Activated T-cell treated with anti-CD3 and anti-CD28 coated beads, Interleukin-2, amount 50 U/mL, for 24 hours (primary cell): ENCODE results near the gene IMPDH1.

Experiments
- DNase-seq: peaks from one replicate; pipeline ENCODE4 v3.0.0-alpha.2; 2020
- H3K27ac Mint-ChIP-seq: 2 replicates; pipeline ENCODE4 v1.8.0; 2020; ENCODE audit warnings: mild to moderate bottlenecking, mixed read lengths
- H3K27me3 Mint-ChIP-seq: 2 replicates; pipeline ENCODE4 v1.8.0; 2020; ENCODE audit warnings: mixed read lengths
- H3K36me3 Mint-ChIP-seq: 2 replicates; pipeline ENCODE4 v1.8.0; 2020; ENCODE audit warnings: low read depth, mixed read lengths
- H3K4me1 Mint-ChIP-seq: 2 replicates; pipeline ENCODE4 v1.8.0; 2020; ENCODE audit warnings: low read depth, mixed read lengths
- H3K4me3 Mint-ChIP-seq: 2 replicates; pipeline ENCODE4 v1.8.0; 2020; ENCODE audit warnings: mild to moderate bottlenecking, moderate library complexity, mixed read lengths
- H3K9me3 Mint-ChIP-seq: 2 replicates; pipeline ENCODE4 v1.8.0; 2020; ENCODE audit warnings: mixed read lengths

IMPDH1 gene

DNA sequence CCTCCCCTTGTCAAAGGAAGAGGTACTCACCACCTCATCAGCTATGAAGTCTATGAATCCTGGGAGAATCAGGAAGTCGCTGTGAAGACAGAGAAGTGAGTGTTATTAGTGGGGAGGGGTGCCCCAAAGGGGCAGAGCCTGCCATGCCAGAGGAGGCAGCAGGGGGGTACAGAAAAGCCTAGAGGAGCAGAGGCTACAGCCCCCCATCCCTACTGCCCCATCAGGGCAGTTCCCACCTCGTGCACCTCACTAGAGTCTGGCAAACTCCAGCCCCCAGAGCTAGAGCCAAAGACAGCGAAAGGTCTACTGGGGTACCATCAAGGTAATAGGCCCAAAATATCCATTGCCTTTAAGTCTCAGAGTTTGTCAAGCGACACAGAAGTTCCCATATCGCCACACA, 6.1 kb downstream of the IMPDH1 start:
- Mint-ChIP-seq H3K27me3 (no peaks in the 10 kb centered on the region), H3K4me1 (peaks cover 38% of the 10 kb centered on the region), H3K27ac (peak overlapping the region; percentile 14), H3K36me3 (peaks cover 58% of the 10 kb centered on the region), H3K4me3 (peak overlapping the region; percentile 88), H3K9me3 (no peaks in the 10 kb centered on the region)
- DNase-seq, result no peak

DNA sequence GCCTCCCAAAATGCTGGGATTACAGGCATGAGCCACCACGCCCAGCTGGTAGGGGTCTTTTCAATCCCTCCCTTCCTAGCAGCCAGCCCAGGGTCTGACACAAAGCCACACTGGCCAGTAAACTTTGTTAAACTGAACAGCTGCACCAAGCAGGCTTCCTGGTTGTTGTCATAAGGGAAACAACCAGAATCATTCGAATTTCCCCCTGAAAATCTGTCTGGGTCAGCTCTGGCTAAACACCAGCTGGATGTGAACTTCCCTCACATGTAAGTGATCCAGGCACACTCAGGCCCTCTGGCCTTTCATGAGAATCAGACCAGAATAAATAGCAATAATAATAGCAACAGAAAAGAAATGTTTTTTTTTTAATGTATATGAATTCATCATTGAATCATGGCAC, 7.4 kb downstream of the IMPDH1 start:
- H3K36me3 Mint-ChIP-seq, result peaks cover 72% of the 10 kb centered on the region
- H3K27ac Mint-ChIP-seq, result peak overlapping the region; percentile 83
- no peak overlapping the region for H3K4me3 Mint-ChIP-seq
- no peaks in the 10 kb centered on the region for H3K9me3 Mint-ChIP-seq
- no peak for DNase-seq
- H3K4me1 Mint-ChIP-seq, result peaks cover 30% of the 10 kb centered on the region
- H3K27me3 Mint-ChIP-seq, result no peaks in the 10 kb centered on the region

DNA sequence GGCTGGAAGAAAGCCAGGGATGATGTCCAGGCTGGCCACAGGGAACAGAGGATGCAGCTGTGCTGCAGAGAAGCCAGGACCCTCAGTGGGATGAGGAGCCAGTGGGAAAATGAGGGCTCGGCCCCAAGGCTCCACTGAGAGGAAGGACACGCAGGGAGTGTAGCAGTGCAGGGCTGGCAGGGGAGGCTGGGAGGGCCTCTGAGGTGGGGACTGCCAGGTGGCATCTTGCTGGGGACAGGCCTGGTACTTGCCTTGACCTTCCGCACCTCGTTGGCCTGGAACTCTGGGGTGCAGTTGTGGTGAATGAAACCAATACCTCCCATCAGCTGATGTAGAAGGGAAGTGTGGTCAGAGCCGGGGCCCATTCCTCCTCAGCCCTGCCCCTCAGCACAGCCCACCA, 9.2 kb downstream of the IMPDH1 start:
- Mint-ChIP-seq H3K4me1 (peaks cover 25% of the 10 kb centered on the region), H3K9me3 (no peaks in the 10 kb centered on the region), H3K27me3 (no peaks in the 10 kb centered on the region), H3K36me3 (peaks cover 89% of the 10 kb centered on the region), H3K4me3 (no peak overlapping the region), H3K27ac (peak overlapping the region; percentile 18)
- DNase-seq, result no peak

DNA sequence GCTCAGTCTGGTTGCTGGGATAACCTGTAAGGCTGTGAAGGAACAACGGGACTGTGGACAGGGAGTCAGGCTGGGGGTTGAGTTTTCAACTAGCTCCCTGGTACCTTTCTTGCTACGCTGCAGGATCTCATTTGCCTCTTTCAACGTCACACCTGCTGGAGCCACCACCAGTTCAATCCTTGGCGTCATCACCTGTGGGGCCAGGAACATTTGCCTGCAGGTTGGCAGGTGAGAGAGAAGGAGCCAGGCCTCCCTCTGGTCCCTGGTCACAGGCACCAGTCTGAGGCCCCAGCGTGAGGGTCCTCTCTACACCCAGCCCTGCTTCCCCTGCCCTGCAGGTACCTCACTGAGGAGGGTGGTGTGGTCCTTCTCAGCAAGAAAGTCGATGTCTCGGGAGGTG, 9.8 kb downstream of the IMPDH1 start:
- DNase-seq, result no peak
- H3K9me3 Mint-ChIP-seq, result no peaks in the 10 kb centered on the region
- no peak overlapping the region for H3K4me3 Mint-ChIP-seq
- no peaks in the 10 kb centered on the region for H3K27me3 Mint-ChIP-seq
- H3K36me3 Mint-ChIP-seq, result peaks cover 94% of the 10 kb centered on the region
- no peak overlapping the region for H3K27ac Mint-ChIP-seq
- H3K4me1 Mint-ChIP-seq, result peaks cover 25% of the 10 kb centered on the region

DNA sequence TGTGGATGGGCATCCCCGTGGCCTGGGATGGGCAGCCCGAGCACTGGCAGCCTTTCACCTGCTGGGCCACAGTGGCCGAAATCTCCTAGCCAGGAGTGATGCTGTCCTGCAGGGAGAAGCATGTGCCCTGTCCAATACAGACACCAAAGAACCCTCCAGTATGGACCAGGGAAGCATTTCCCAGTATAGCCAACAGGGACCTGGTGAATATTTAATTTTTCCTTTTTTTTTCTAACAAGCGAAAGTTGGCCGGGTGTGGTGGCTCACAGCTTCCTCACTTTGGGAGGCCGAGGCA, 11.0 kb downstream of the IMPDH1 start:
- no peaks in the 10 kb centered on the region for H3K27me3 Mint-ChIP-seq
- DNase-seq, result no peak
- H3K4me3 Mint-ChIP-seq, result no peak overlapping the region
- peaks cover 98% of the 10 kb centered on the region for H3K36me3 Mint-ChIP-seq
- H3K27ac Mint-ChIP-seq, result no peak overlapping the region
- H3K9me3 Mint-ChIP-seq, result no peaks in the 10 kb centered on the region
- H3K4me1 Mint-ChIP-seq, result peaks cover 13% of the 10 kb centered on the region

DNA sequence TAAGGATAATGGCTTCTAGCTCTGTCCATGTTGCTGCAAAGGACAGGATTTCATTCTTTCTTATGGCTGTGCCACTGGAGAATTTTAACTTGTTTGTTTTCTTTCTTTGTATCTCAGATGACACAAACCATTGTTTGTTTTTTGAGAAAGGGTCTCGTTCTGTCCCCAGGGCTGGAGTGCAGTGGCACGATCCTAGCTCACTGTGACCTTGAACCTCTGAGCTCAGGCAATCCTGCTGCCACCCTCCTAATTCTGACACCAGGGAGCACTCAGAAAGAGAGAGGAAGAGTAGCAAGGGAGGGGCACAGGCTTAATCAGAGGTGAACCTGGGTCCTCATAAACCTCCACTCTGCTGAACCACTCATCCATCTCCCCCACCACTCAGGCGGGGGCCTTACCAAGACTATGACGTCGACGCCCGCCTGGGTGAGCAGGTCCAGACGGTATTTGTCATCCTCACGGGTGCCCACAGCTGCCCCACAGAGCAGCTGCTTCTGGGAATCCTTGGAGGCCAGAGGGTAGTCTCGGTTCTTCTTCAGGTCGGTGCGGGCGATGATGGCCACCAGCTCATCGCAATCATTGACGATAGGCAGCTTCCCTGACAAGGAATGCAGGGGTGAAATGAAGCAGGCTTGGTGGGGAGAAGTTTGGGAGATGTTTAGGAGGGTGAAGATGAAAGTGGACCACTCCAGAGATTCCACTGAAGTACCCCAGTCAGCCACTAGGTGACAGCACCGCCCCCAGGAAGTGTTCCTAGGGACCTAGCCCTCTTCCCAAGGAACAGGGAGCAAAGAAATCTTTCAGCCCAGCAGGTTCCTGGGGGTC, 11.6 kb downstream of the IMPDH1 start:
- no peak overlapping the region for H3K4me3 Mint-ChIP-seq
- no peaks in the 10 kb centered on the region for H3K27me3 Mint-ChIP-seq
- no peaks in the 10 kb centered on the region for H3K9me3 Mint-ChIP-seq
- H3K36me3 Mint-ChIP-seq, result peaks cover 94% of the 10 kb centered on the region
- peaks cover 9% of the 10 kb centered on the region for H3K4me1 Mint-ChIP-seq
- H3K27ac Mint-ChIP-seq, result no peak overlapping the region
- peak; percentile 61 for DNase-seq

DNA sequence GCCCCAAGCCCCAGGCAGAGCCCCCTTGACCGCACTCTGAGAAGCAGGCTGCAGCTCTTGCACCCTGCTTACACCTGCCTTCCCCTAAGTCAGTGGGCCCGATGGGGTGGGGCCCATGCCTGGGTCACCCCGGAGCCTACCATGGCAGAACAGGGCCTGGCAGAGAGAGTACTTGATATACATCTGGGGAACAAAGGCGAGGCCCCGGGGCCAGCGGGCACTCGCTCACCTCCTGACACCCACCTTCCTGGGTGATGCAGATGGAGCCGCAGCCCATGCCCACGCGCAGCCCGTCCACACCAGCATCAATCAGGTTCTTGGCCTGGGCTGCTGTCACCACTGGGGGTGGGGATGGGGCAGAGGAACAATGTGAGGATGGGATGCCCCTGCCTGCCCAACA, 13.4 kb downstream of the IMPDH1 start:
- H3K36me3 Mint-ChIP-seq, result peaks cover 90% of the 10 kb centered on the region
- H3K4me1 Mint-ChIP-seq, result peaks cover 2% of the 10 kb centered on the region
- no peak overlapping the region for H3K4me3 Mint-ChIP-seq
- DNase-seq, result no peak
- no peaks in the 10 kb centered on the region for H3K9me3 Mint-ChIP-seq
- H3K27ac Mint-ChIP-seq, result no peak overlapping the region
- no peaks in the 10 kb centered on the region for H3K27me3 Mint-ChIP-seq

DNA sequence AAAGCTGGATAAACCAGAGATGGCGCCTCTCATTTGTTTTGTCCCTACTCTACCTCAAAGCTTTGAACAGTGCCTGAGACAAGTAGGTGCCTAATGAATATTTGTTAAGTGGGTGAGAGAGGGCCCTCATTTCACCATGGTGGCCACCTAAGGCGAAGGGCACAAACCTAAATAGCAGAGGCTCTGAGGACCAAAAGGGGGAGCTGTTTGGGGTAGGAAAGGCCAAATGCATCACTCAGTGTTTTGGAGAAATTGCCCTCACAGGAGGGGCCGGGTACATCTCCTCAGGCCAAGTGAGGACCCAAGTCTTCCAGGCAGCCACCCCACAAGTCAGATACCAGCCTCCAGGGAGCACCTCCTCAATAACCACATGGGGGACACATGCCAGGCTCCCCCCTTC, 14.0 kb downstream of the IMPDH1 start:
- H3K4me1 Mint-ChIP-seq, result no peaks in the 10 kb centered on the region
- no peak overlapping the region for H3K27ac Mint-ChIP-seq
- no peaks in the 10 kb centered on the region for H3K9me3 Mint-ChIP-seq
- no peaks in the 10 kb centered on the region for H3K27me3 Mint-ChIP-seq
- peaks cover 84% of the 10 kb centered on the region for H3K36me3 Mint-ChIP-seq
- DNase-seq, result no peak
- no peak overlapping the region for H3K4me3 Mint-ChIP-seq

DNA sequence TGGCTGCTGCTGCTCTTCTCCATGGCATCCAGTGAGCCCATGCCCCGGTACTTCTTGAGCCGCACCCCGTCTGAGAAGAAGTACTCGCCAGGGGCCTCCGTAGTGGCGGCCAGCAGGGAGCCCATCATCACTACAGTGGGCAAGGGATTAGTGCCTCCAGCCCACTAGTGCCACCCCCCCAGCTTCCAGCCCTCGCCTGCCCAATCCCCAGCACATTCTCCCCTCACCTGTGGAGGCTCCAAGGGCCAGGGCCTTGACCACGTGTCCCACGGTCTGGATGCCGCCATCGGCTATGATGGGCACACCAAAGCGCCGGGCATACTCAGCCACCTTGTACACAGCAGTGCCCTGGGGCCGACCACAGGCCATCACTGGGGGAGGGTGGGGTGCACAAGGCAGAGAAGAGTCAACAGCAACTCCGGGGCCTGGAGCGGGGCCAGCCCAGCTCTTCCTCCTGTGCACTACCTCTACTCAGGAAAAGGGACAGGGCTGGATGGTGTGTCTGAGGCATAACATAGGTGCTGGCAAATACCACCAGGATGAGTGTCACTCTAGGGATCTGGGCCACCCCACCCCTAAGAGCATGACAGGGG, 14.8 kb downstream of the IMPDH1 start:
- H3K4me3 Mint-ChIP-seq, result no peak overlapping the region
- H3K9me3 Mint-ChIP-seq, result no peaks in the 10 kb centered on the region
- H3K4me1 Mint-ChIP-seq, result no peaks in the 10 kb centered on the region
- no peaks in the 10 kb centered on the region for H3K27me3 Mint-ChIP-seq
- no peak for DNase-seq
- H3K36me3 Mint-ChIP-seq, result peaks cover 76% of the 10 kb centered on the region
- H3K27ac Mint-ChIP-seq, result no peak overlapping the region

DNA sequence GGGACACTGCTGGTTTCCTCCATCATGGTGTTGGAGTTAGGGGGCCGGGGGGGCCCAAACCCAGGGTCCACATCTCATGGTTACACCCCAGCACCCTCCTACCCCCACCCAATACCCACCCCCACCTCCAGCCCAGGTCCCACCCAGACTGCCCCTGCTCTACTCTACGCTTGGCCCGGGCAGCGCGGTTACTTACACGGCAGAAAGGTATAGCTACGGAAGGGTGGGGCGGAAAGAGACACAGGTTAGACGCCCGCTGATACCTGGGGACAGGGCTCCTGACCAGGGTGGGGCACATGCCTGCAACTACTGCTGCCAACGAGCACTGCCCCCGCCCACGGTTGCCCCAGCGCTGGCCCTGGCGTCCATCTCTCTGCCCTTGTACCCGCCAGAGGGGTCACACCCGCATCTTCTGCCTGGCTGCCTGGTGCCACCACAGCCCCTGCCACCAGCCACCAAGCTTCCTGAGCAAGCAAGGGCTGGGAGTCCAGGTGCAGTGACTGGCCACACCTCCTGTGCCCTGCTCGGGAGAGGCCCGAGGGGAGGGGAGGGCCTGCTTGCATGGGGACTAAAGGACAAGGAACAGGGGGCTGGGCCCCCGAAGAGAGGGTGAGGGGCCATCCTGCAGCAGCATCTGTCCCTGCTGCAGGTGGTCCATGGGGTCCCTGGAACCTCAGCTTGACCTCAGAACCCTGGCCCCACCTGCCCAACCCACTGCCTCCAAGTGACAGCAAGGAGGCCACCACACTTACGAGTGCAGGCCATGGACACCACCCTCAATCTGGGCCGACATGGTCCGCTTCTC, 16.1 kb downstream of the IMPDH1 start:
- Mint-ChIP-seq H3K27ac (no peak overlapping the region), H3K4me3 (no peak overlapping the region), H3K9me3 (no peaks in the 10 kb centered on the region), H3K36me3 (peaks cover 65% of the 10 kb centered on the region), H3K4me1 (no peaks in the 10 kb centered on the region), H3K27me3 (no peaks in the 10 kb centered on the region)
- no peak for DNase-seq

DNA sequence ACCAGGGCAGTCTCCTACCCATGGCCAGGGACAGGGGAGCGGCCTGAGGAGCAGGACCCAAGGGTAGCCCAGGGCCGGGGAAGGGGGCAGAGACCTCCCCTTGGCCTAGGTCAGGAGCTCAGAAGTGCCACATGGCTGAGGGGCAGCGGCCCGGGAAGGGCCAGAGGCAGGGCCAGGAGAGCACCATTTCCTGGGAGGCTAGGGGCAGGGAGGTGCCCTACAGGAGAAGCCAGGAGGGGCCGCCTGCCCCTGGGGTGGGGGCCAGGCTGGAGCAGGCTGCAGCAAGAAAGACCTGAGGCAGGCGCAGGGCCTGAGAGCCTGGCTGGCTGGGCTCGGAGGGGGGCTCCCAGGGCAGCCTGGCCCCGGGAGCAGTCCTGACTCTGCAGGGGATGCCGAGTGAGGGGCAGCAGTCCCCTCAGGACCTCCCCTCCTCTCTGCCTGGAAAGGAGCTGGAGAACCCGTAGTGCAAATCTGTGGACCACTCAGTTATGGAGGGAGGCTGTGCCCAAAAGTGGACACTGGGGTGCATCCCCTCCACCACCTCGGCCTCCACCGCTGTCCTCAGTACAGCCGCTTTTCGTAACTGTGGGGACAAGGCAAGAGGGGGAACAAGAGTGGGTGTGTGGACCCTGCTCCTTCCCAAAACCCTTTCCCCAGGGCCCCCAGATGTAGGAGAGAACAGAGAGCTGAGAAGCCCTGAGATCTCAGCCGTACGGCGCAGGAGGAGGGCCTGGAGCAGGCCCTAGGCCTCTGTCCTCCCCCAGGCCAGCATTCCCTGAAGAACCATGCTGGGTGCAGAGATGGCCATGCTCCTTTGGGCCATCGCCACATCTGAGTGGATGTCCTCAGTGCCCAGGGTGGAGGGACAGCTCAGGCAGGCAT, 17.1 kb downstream of the IMPDH1 start:
- peaks cover 7% of the 10 kb centered on the region for H3K27me3 Mint-ChIP-seq
- peak overlapping the region; percentile 37 for H3K27ac Mint-ChIP-seq
- H3K4me1 Mint-ChIP-seq, result no peaks in the 10 kb centered on the region
- H3K4me3 Mint-ChIP-seq, result no peak overlapping the region
- no peaks in the 10 kb centered on the region for H3K9me3 Mint-ChIP-seq
- peaks cover 54% of the 10 kb centered on the region for H3K36me3 Mint-ChIP-seq
- no peak for DNase-seq

DNA sequence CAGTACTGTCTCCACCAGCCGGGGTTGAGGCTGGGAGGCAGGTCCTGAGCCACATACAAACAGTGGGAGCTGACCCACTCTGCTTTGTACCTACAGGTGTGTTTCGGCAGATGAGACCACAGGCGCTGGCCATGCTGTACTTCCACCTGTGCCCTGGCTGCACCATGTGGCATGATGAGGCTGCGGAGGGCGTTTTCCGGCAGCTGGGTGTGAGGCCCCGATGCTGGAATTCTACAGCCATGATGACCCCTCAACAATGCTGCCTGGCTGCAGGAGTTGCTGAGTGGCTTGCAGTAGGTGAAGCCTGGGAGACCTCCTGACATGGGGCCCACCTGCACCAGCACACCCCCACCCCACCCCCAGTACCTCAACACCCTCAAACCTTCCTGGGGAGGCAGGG, 18.0 kb downstream of the IMPDH1 start:
- Mint-ChIP-seq H3K27me3 (peaks cover 7% of the 10 kb centered on the region), H3K4me1 (no peaks in the 10 kb centered on the region), H3K27ac (no peak overlapping the region), H3K4me3 (no peak overlapping the region), H3K9me3 (no peaks in the 10 kb centered on the region), H3K36me3 (peaks cover 45% of the 10 kb centered on the region)
- peak; percentile 30 for DNase-seq

DNA sequence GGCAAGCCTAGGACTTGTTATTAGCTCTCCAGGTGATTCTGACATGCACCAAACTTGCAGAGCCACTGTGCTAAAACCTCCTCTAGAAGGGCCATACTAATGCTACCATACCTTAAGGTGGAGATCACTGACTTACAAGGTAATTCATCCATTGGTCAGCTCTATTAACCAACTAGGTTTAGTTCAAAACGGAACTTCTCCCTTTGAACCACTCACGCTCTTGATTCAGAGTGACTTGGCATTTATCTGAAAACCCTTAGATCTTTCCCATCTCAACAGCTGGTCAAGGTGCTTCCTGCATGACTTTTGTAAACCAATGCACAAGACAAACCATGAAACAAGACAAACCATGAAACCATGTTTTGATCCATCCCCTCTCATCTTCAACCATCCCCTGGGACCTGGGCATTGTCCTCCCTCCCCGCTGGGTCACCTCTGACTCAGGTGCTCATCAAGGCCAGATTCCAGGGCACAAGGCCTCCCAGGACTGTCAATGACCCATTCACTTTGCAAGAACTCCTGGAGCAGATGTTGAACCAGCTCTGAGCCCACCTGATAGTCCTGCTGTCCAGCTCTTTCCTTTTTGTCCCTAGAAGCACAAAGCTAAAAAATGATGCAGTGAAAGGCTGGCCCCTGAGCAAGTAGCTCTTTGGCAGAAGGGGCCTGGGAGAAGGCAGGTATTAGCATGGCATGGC, 18.8 kb downstream of the IMPDH1 start:
- H3K9me3 Mint-ChIP-seq, result no peaks in the 10 kb centered on the region

More for the DNA sequence above, 18.8 kb downstream of the IMPDH1 start:
- Mint-ChIP-seq H3K4me1 (no peaks in the 10 kb centered on the region), H3K27me3 (peaks cover 7% of the 10 kb centered on the region), H3K27ac (peak overlapping the region; percentile 4), H3K4me3 (no peak overlapping the region), H3K36me3 (peaks cover 38% of the 10 kb centered on the region)
- no peak for DNase-seq
